ENCODE data around the gene KNDC1.

Gene KNDC1

GRCh38 chr10:133177380-133178157, 17.6 kb downstream of the KNDC1 start:
- DNase-seq (ENCODE audit: low spot score): no peak

- no peak for DNase-seq (ENCODE audit: low spot score)
Measured at GRCh38 chr10:133178357-133179127, 18.5 kb downstream of the KNDC1 start.

GRCh38 chr10:133179128-133179520, 19.1 kb downstream of the KNDC1 start:
- no peak for DNase-seq (ENCODE audit: low spot score)

- no peak for DNase-seq (ENCODE audit: low spot score)
Measured at GRCh38 chr10:133179651-133180050, 19.6 kb downstream of the KNDC1 start.

GRCh38 chr10:133180192-133180964, 20.4 kb downstream of the KNDC1 start:
- no peak for DNase-seq (ENCODE audit: low spot score)

GRCh38 chr10:133180965-133181639, 21.1 kb downstream of the KNDC1 start:
- DNase-seq (ENCODE audit: low spot score): no peak

GRCh38 chr10:133182190-133182589, 22.2 kb downstream of the KNDC1 start:
- no peak for DNase-seq (ENCODE audit: low spot score)

- no peak for DNase-seq (ENCODE audit: low spot score)
Measured at GRCh38 chr10:133182791-133183645, 23.0 kb downstream of the KNDC1 start.

GRCh38 chr10:133183646-133184378, 23.8 kb downstream of the KNDC1 start:
- no peak for DNase-seq (ENCODE audit: low spot score)

GRCh38 chr10:133184591-133185244, 24.7 kb downstream of the KNDC1 start:
- no peak for DNase-seq (ENCODE audit: low spot score)

GRCh38 chr10:133185421-133185820, 25.4 kb downstream of the KNDC1 start:
- DNase-seq (ENCODE audit: low spot score): no peak

GRCh38 chr10:133185916-133186315, 25.9 kb downstream of the KNDC1 start:
- DNase-seq (ENCODE audit: low spot score): no peak

GRCh38 chr10:133186416-133187090, 26.5 kb downstream of the KNDC1 start:
- DNase-seq (ENCODE audit: low spot score): no peak

GRCh38 chr10:133187091-133187905, 27.3 kb downstream of the KNDC1 start:
- no peak for DNase-seq (ENCODE audit: low spot score)

GRCh38 chr10:133187906-133188681, 28.1 kb downstream of the KNDC1 start:
- no peak for DNase-seq (ENCODE audit: low spot score)

GRCh38 chr10:133189256-133189655, 29.2 kb downstream of the KNDC1 start:
- no peak for DNase-seq (ENCODE audit: low spot score)

- DNase-seq (ENCODE audit: low spot score): no peak
Measured at GRCh38 chr10:133189726-133190125, 29.7 kb downstream of the KNDC1 start.

- no peak for DNase-seq (ENCODE audit: low spot score)
Measured at GRCh38 chr10:133190225-133190624, 30.2 kb downstream of the KNDC1 start.
